Esophagus muscularis mucosa (tissue), 4 donors: ENCODE data around the gene HS1BP3. TPM values are rescaled to one million over a fixed set of nuclear protein-coding genes. Genes with fewer than 3 reads are reported as not detected.

Experiments
- DNase-seq: peaks from one replicate; pipeline ENCODE4 v3.0.0-alpha.2; 2017; ENCODE audit errors: extremely low spot score
- H3K27ac ChIP-seq, 4 donors: fragments of 200-600 bp; sonication (generic); replicated peaks in 1 of 4; 1 replicate in 3 of 4; 2 replicates in 1 of 4; pipeline ENCODE4 v1.5.1; 2016 to 2019; ENCODE audit warnings: mild to moderate bottlenecking in 1 of 4
- H3K27me3 ChIP-seq, 4 donors: fragments of 200-600 bp; sonication (generic); one replicate each; pipeline versions ENCODE4 v1.5.1 to v1.6.0; 2016 to 2019
- H3K36me3 ChIP-seq, 4 donors: fragments of 200-600 bp; sonication (generic); one replicate each; pipeline ENCODE4 v1.5.1; 2016 to 2019
- H3K4me1 ChIP-seq, 4 donors: fragments of 200-600 bp; sonication (generic); one replicate each; pipeline ENCODE4 v1.5.1; 2016 to 2019
- H3K4me3 ChIP-seq, 4 donors: fragments of 200-600 bp; sonication (generic); 1 replicate in 2 of 4; 2 replicates in 2 of 4; pipeline ENCODE4 v1.5.1; 2016 to 2019; ENCODE audit warnings: mild to moderate bottlenecking in 4 of 4, moderate library complexity in 1 of 4
- H3K9me3 ChIP-seq, 4 donors: fragments of 200-600 bp; sonication (generic); 1 replicate in 3 of 4; 2 replicates in 1 of 4; pipeline ENCODE4 v1.5.1; 2016 to 2019
- EP300 ChIP-seq: sonication (generic); formaldehyde crosslinking; IDR thresholded peaks from one replicate; pipeline ENCODE4 v1.6.1; 2017; ENCODE audit warnings: antibody characterized with exemption
- POLR2A ChIP-seq: fragments of 450-650 bp; IDR thresholded peaks from one replicate; pipeline ENCODE4 v1.6.1; 2017; ENCODE audit warnings: antibody characterized with exemption, moderate library complexity, mild to moderate bottlenecking, low read depth
- POLR2AphosphoS5 ChIP-seq, 2 donors: sonication (generic); formaldehyde crosslinking; IDR thresholded peaks; one replicate each; pipeline ENCODE4 v1.6.1; 2017; ENCODE audit warnings: antibody characterized with exemption in 2 of 2
- WGBS: methylation state at CpG from one replicate; pipeline ENCODE4 v1.1.5; 2018; 5-methylcytosine and 5-hydroxymethylcytosine counted together
- intact Hi-C: fragments of 100-400 bp; cut with DNase I; formaldehyde crosslinking; loops from one replicate; pipeline ENCODE4 v1.15.1; 2023
- total RNA-seq, 4 donors: library from RNA; depleted of rRNA; stranded (reverse); fragments of >200 nt; gene quantifications; one replicate each; pipeline versions ENCODE4 v1.1.0 to v1.2.1, GENCODE V29; 2016
- TF ChIP-seq, protein P1 (sequence below), 3 experiments: fragments of 200-600 bp in 2 of 3; fragments of 450-650 bp in 1 of 3; sonication (generic) in 2 of 3; IDR thresholded peaks; one replicate each; pipeline ENCODE4 v1.5.1; 2017 to 2019; ENCODE audit warnings: antibody characterized with exemption in 3 of 3, mild to moderate bottlenecking in 2 of 3, moderate library complexity in 1 of 3

Gene HS1BP3
- total RNA-seq, 4 donors from 2014 or later, result 42.6 to 95.6 (median 60.0) TPM

DNA sequence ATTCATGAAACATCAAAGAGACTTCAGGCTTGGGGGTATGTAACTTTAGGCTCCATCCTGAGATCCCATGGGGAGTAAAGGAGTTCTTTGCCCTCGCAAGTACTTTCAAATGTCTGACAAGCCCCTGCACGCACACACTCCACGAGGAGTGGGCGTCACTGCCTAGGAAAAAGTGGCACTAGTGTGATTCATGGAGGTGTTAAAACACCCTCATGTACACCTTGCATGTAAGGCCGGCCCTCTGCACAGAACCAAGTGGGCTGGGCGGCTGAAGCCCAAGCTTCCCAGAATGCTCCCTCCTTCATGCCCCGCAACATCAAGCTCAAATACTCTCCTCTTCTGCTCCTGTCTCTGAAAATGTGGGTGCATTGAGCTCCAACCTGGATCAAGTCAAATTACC, 7.8 kb downstream of the HS1BP3 start:
- no peak for TF ChIP-seq POLR2A
- no peak for TF ChIP-seq POLR2AphosphoS5 (IDR thresholded peaks at IDR 0.05)
- no peak for TF ChIP-seq EP300
- TF ChIP-seq, protein P1, sequence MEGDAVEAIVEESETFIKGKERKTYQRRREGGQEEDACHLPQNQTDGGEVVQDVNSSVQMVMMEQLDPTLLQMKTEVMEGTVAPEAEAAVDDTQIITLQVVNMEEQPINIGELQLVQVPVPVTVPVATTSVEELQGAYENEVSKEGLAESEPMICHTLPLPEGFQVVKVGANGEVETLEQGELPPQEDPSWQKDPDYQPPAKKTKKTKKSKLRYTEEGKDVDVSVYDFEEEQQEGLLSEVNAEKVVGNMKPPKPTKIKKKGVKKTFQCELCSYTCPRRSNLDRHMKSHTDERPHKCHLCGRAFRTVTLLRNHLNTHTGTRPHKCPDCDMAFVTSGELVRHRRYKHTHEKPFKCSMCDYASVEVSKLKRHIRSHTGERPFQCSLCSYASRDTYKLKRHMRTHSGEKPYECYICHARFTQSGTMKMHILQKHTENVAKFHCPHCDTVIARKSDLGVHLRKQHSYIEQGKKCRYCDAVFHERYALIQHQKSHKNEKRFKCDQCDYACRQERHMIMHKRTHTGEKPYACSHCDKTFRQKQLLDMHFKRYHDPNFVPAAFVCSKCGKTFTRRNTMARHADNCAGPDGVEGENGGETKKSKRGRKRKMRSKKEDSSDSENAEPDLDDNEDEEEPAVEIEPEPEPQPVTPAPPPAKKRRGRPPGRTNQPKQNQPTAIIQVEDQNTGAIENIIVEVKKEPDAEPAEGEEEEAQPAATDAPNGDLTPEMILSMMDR (IDR thresholded peaks at IDR 0.05), result no peak
- intact Hi-C loops, result loop anchor here (5.0 kb wide), 1 partner anchor 246 kb away; no protein-coding TSS in a partner anchor
- WGBS, result 92% methylated on average over 5 of the region's 7 CpGs
- no peak for DNase-seq
- Histone ChIP-seq H3K4me1 (peaks cover 32 to 74% (median 69%) of the 10 kb centered on the region in 4 donors), H3K36me3 (peaks cover 12 to 76% (median 72%) of the 10 kb centered on the region in 4 donors), H3K4me3 (no peak overlapping the region), H3K27ac (peak overlapping the region; percentile 90 to 98 (median 94)), H3K9me3 (no peaks in the 10 kb centered on the region), H3K27me3 (no peaks in the 10 kb centered on the region)

DNA sequence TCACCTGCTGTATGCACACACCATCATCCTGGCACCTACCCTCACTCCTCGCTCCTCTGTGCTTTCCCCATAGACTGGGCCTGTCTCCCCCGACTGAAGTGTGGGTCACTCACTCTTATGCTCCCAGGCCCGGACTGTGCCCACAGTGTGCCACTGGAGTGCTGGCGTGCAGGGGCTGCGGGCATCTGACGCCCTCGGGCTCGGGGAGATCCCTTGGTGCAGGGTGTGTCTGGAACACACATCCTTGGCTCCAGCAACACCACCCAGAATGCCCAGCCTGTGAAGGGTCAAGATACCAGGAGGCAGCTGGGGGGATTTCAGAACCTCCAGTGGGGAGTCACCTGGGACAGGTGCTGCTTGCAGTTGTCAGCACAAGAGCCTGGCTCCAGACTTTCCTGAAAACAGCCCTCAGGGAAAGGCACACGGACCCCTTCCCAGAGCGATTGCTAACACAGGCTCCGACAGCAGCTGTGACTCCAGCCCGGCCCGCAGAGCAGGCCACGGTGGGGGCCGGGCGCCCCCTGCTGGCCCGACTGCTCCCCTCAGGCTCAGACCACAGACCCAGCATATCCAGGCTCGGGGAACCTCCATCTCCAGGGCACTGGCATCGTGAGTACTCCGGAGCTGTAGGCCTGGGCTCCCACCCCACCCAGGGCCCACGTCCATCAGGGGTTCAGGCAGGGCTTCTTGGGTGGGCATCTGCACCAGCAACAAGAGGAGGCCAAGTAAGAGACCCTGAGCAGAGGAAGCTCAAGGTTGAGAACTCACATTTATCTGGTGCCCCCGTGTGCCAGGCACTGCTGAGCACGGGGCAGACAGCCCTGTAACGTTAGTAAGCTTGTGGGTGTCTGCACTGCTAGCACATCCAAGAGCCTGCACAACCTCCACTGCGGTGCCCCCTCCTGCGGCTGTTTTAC, 8.6 kb downstream of the HS1BP3 start:
- Histone ChIP-seq H3K4me1 (peaks cover 36 to 74% (median 69%) of the 10 kb centered on the region in 4 donors), H3K9me3 (no peaks in the 10 kb centered on the region), H3K36me3 (peaks cover 12 to 81% (median 78%) of the 10 kb centered on the region in 4 donors), H3K27ac (peak overlapping the region; percentile 90 to 98 (median 94)), H3K27me3 (no peaks in the 10 kb centered on the region), H3K4me3 (peak overlapping the region in 1 of 4 donors; percentile 4)
- intact Hi-C loops, result loop anchor here (5.0 kb wide), 1 partner anchor 245 kb away; no protein-coding TSS in a partner anchor
- DNase-seq, result peak; percentile 95
- WGBS, result 27% methylated on average over 26 of the region's 26 CpGs
- TF ChIP-seq POLR2A (no peak), POLR2AphosphoS5 (IDR thresholded peaks at IDR 0.05) (peak; percentile 28 to 57), EP300 (no peak)
- TF ChIP-seq, protein P1 (IDR thresholded peaks at IDR 0.05), result peak; percentile 93 to 99 (median 96)

DNA sequence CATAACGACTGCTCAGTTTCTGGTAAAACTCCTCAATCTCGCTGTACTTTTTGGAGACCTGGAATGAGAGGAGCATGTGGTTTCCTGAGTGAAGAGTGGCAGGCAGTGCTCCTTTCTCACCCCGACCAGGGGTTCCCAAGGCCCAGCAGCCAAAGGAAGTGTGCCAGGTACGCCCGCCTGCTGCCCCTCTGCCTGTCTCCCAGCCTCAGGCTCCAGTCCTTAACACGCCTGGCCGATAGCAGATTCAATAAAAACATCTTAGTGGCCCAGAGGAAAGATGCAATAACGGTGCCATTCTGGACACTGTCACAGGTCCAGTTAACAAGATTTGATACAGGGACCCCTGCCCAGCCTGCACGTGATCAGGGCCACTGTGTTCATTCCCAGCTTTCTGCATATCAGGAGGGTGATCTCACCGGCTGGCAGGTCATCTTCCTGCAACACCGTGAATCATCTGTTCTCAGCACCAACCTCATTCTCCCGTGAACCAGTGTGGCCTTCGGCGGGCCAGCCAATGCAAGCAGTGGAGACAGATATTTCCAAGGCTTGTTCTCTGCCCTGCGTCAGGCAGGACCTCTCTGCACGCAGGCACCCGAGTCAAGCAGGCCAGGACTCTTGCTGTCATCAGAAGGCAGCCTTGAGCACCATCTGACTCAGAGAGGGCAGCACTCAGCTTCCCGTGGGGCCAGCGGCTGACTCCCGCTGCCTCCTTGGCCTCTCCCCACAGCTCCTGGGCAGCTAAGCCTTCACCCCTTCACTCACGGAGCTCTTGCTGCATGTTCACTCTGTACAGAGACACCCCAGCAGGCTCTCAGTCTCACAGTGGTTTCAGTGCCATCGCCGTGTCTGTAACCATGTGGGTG, 9.5 kb downstream of the HS1BP3 start:
- Histone ChIP-seq H3K36me3 (peaks cover 12 to 85% (median 76%) of the 10 kb centered on the region in 4 donors), H3K27ac (peak overlapping the region; percentile 90 to 98 (median 94)), H3K4me1 (peaks cover 42 to 72% (median 69%) of the 10 kb centered on the region in 4 donors), H3K4me3 (peak overlapping the region in 1 of 4 donors; percentile 4), H3K27me3 (no peaks in the 10 kb centered on the region), H3K9me3 (no peaks in the 10 kb centered on the region)
- intact Hi-C loops, result loop anchor here (5.0 kb wide), 1 partner anchor 244 kb away; no protein-coding TSS in a partner anchor
- WGBS, result 47% methylated on average over 16 of the region's 23 CpGs
- TF ChIP-seq, protein P1 (IDR thresholded peaks at IDR 0.05), result no peak
- TF ChIP-seq POLR2A (no peak), POLR2AphosphoS5 (IDR thresholded peaks at IDR 0.05) (peak; percentile 89 to 92), EP300 (peak; percentile 89)
- DNase-seq, result no peak

DNA sequence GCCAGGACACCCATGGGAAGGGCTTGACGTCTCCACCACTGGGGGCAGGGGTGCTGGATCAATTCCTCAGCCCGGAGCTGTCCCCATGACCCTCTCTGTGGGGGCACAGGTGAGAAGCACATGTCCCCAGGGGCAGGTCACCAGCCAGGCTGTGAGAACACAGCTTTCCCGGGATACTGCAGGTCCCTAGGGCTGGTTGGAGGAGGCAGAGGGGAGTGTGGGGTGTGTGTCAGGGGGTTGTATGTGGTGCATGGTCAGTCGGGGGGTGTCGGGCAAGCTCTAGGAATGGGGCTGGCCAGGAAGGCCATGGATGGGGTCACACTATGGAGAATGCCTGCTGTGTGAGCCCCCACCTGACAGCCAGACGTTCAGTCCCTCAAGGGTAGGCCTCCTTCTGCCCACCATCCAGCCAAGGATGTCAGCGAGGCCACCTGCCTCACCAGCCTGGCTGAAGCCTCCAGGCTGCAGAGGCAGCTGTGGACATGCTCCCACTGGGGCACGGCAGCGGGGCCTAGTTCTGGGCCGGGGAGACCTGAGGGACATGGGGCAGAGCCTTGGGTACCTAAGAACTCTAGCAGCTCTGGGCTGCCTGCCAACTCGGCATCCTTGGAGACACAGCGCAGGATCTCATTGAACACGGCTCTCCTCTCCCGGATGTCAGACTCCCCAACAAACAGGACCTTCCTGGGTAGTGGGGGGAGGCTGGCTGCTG, 10.3 kb downstream of the HS1BP3 start:
- intact Hi-C loops, result loop anchor here (5.0 kb wide), 1 partner anchor 243 kb away; no protein-coding TSS in a partner anchor
- no peak overlapping the region for H3K4me3 ChIP-seq
- peaks cover 12 to 78% (median 69%) of the 10 kb centered on the region in 4 donors for H3K36me3 ChIP-seq
- peaks cover 48 to 78% (median 75%) of the 10 kb centered on the region in 4 donors for H3K4me1 ChIP-seq
- peak overlapping the region; percentile 90 to 98 (median 94) for H3K27ac ChIP-seq
- WGBS, result 68% methylated on average over 8 of the region's 14 CpGs
- DNase-seq, result no peak
- TF ChIP-seq, protein P1 (IDR thresholded peaks at IDR 0.05), result no peak
- TF ChIP-seq POLR2A (no peak), POLR2AphosphoS5 (IDR thresholded peaks at IDR 0.05) (peak in 1 of 2 donors; percentile 18), EP300 (no peak)
- H3K27me3 ChIP-seq, result no peaks in the 10 kb centered on the region
- no peaks in the 10 kb centered on the region for H3K9me3 ChIP-seq
